Loucy (cell line): ENCODE data around the gene SAXO1.

Experiments used
- CTCF ChIP-seq: fragments of 200-600 bp; sonication (generic); conservative IDR thresholded peaks from 2 replicates; pipeline ENCODE4 v1.5.1; 2014; ENCODE audit warnings: mild to moderate bottlenecking, antibody characterized with exemption, low read length
- EZH2phosphoT487 ChIP-seq: fragments of 200-600 bp; IDR thresholded peaks from 2 replicates; pipeline ENCODE4 v1.6.1; 2018; ENCODE audit warnings: antibody characterized with exemption, mild to moderate bottlenecking, moderate library complexity, borderline replicate concordance

GRCh38 chr9:19020886-19021455 is 12.0 kb downstream of the SAXO1 start:
- TF ChIP-seq CTCF, result no peak
- no peak for TF ChIP-seq EZH2phosphoT487
